GM21786 (cell line): Measurements from ENCODE around the gene MYO1D.

Experiments used
- ATAC-seq: cut with Tn5 transposase; IDR thresholded peaks from one replicate; pipeline ENCODE4 v1.9.1; 2021; ENCODE audit not compliant: unreplicated experiment

The MYO1D gene

DNA sequence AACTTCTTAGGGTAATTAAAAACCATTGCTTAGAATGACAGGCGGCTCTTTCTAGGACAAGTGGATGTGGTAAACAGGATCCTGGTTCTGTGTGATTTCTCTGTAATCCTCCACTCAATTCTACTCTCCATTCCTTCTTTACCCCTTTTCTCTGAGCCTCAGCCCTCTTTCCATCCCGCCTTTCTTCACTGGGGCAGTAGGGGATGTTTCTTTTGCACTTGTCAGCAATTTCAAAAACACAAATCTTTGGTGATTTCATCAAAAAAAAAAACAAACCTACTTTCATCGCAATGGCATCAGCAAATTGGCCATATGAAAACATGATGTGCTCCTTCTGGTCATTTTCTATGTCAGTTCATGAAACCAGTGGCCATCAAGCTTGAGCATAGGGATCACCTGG is 285.5 kb downstream of the MYO1D start:
- ATAC-seq: no peak

DNA sequence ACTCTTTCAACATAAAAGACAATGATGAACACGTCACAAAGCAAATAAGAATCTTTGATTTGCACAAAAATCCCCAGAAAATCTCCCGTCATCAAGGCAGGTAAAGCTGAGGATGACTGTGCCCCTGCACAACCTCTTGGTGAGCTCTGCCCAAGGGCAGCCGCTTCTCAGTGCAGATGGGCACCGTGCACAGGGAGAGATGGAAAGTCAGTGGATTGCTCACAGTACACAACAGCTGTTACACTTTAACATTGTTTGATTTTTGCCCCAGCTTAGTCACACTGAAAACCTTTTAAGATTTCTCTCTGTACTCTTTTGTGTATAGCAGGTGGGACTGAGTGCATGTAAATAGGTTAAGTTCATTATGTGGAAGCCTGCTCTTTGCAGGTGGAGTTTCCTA is 285.9 kb downstream of the MYO1D start:
- no peak for ATAC-seq

- no peak for ATAC-seq
Observed at GRCh38 chr17:32588982-32589381, 287.9 kb downstream of the MYO1D start.

DNA sequence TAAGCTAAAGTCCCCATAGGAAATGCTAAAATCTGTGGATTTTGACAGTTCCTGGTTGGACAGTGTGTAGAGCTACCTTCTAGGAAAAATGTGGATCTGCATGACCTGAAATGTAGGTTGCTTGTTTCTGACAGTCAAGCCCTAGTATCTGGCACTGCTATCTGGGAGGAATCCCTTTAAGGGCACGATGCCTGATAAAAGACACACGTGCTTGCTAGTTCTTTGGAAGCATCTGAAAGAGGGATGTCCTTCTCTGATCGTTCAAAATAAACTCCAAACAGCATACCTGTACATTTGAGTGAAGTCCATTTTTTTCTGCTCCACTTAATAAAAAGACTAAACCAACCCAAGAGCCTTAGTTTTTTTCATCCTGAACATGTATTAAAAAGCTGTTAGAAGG is 288.8 kb downstream of the MYO1D start:
- ATAC-seq: no peak

GRCh38 chr17:32586666-32587065 is 290.3 kb downstream of the MYO1D start:
- ATAC-seq: no peak

DNA sequence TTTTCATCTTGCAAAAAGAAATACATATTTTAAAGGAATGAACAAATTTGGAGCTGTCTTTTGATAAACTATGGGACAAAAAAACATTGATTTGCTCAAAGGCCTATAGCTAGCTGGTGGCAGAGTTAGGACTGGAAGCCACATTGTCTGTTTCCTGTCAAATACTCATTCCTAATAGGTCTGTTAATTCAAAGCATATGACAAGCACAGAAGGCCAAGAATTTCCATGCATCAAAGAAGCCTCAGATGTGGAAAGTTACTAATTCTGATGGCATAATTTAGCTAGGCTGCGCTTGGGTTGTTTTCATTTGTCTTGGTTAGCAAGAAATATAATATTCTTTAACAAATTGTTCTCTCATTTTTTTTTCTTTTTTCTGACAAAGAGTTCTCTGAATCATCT is 292.1 kb downstream of the MYO1D start:
- no peak for ATAC-seq

DNA sequence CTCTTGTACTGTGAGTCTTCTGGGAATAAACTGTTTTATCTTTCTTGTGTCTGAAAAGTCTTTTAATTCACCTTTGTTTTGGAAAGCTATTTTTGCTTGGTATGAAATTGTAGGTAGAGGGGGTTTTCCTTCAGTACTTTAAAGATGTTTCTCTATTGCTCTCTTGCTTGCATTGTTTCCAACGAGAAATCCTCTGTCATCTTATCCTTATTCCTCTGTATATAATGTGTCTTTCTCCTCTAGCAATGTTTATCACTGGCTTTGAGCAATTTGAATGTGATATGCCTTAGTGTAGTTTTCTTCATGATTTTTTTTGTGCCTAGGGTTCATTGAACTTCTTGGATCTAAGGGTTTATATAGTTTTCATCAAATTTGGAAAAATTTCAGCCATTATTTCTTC is 293.9 kb downstream of the MYO1D start:
- no peak for ATAC-seq

DNA sequence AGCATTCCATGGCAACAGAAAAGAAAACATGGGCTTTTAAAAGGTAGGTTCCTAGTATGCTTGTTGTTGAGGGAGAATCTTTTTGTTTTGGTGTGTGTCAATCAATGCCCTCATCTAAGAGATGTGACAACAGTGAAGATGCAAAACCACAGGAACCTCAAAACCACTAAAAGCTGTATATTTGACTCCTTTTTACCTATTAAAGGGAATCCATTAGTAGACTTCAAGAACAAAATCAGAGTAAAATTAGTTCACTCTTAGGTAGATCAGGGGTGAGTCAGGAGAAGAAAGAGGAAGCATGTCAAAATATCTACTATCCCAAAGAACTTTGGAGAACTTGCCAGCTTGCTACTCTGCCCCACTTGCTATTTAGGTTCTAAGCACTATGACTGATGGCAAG is 301.1 kb downstream of the MYO1D start:
- no peak for ATAC-seq

GRCh38 chr17:32570081-32570396 is 306.9 kb downstream of the MYO1D start:
- ATAC-seq: no peak

- peak; percentile 48 for ATAC-seq
Observed at GRCh38 chr17:32569171-32570080, 307.5 kb downstream of the MYO1D start.

DNA sequence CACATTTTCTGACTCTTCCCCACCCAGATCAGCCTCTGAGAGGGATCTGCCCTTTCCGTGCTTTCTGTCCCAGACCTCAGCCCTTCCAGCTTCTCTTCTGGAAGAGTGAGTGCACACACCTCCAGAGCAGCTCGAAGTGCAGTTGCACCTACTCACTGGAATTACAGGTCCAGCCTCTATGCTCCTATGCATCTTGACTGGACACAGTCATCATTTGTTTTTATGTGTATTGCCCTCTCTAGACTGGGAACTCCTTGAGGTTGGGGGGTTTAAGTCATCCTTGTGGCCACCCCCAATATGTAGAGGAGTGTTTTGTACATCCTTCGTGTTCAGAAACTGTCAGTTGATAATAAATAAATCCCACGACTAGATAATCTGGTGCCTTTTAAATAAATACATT is 308.2 kb downstream of the MYO1D start:
- no peak for ATAC-seq

GRCh38 chr17:32567511-32567910 is 309.4 kb downstream of the MYO1D start:
- no peak for ATAC-seq

DNA sequence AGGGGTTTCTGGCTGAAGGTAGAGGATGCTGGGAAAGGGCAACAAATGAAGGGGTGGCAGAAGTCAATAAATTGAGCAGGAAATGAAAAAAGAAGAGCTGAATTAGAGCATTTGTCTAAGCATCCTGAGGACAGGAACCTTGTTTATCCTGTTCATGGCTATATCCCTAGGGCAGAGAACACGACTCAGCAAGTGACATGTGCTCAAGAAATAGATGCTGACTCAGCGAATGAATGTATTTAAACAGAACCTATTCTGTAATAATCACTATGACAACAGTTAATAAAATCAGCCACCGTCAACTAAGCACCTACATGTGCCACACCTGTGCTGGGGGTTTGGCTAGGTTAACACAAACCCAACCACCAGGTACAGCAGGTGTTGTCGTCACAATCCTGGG is 309.8 kb downstream of the MYO1D start:
- ATAC-seq: no peak

DNA sequence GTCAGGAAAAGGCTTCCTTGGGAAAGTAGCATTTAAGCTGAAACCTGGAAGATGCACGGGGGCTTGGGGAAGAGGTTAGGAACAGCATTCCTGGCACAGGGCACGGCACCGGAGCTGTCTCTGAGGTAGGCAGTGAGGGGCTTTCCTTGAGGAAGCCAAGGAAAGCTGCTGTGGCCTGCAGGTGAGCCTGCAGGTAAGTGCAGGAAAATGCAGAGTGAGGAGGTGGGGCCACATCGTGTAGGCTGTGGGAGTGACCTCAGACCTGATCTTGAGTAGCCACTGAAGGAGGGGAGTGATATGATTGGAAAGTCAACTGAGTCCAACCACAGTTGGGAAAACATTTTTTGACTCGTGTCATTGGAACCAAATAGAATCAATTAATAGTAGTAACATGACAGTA is 310.6 kb downstream of the MYO1D start:
- ATAC-seq: no peak

DNA sequence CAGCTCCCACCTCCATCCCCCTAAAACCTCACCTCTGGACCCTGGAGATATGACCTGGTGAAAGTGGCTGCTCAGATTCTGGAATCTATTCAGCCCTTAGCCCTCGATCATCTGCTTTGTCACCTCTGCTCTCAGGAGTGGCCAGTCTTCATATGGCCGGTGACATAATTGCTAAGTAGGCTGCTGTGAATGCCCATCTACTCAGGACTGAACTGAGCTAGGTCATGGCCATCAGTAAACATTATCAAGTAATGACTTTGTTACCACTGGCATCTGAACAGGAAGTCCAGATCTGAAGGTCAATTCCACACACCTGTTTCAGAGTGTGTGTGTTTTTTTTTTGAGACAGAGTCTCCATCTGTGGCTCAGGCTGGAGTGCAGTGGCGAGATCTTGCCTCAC is 311.5 kb downstream of the MYO1D start:
- ATAC-seq: no peak

DNA sequence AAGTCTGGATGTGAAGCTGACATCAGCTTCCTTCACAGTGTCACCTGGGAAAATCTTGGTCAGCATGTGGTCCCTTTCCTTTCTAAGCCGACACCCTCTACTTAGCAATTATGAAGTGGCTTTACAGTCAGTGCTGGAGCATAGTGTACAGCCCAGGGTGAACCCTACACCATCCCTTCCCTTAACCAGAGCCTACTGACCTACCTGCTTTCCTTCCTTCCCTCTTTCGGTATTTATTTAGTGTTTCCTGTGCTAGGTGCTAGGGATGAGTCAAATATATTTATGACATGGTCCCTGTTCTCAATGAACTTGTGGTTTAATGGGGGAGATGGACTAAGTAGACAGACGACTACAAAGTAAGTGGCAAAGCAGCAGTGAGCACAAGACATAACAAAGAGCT is 312.6 kb downstream of the MYO1D start:
- ATAC-seq: no peak

DNA sequence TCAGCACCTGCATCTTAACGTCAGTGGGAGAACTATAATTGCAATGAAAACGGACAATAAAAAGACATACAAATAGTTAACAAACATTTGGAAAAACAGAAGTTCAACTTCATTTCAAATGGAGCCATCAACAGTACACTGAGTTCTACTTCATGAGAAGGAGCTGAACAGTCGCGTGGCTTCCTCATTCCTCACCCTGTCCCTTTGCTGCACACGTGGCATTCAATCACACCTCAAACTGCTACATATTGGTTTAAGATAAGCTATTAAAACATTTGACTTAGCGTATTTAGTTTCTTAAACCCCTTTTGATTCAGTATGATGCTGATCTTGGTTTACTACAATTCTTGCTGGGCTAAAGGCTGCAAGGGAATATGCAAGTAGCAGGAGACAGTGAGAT is 313.3 kb downstream of the MYO1D start:
- ATAC-seq: no peak

DNA sequence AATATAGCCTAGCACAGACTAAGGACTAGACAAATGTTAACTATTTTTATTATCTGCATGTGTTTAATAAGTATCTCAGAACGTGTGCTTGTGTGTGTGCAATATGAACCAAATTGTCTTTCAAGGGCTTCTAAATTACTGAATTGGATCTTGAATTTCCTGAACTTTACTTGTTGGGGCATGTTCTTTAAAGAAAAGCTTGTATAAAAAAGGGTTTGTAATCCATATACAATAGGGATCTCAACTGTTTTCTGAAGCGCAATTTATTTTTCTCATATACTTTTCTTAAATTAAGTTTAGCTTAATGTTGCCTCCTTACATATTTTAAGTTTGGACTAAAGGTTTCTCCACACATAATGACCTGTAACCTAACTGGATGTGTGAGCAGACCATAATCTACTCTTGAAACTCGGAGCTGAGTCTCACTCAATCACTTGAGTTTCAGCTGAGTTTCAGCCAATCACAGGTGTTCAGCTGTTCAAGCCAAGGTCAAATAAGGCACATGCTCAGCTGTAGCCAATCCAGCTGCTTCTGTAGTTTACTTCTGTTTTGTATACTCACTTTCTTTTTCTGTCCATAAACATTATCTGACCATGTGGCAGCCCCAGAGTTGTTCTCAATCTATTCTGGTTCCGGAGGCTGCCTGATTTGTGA is 317.8 kb downstream of the MYO1D start:
- ATAC-seq: peak; percentile 71

DNA sequence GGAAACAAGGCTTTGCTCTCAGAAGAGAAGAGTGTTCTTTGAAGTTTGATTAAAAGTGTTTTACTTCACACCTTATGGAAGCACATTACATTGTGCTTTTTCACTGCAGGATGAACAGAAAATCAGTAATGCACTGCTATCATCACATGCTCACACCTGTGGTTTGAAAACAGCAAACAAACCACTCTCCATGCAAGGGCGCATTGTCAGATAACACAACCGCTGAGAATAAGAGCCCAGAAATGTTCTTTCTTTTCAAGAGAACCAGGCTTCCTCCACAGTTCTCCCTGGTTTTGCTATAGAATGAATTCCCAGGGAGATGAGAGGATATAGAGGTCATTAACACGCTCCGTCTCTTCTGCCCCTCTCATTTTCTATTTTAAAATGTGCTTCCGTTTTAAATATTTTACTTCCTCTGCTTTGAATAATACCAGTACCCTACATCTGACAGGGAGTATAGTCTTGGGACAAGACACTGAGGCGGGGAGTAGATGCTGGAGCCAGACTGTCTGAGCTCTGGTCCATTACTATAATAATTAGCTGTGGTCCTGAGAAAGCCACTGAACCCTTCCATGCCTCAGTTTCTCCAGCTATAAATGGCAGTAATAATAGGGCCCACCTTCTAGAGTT is 318.5 kb downstream of the MYO1D start:
- ATAC-seq: no peak

- ATAC-seq: no peak
Observed at GRCh38 chr17:32555611-32556310, 321.2 kb downstream of the MYO1D start.

DNA sequence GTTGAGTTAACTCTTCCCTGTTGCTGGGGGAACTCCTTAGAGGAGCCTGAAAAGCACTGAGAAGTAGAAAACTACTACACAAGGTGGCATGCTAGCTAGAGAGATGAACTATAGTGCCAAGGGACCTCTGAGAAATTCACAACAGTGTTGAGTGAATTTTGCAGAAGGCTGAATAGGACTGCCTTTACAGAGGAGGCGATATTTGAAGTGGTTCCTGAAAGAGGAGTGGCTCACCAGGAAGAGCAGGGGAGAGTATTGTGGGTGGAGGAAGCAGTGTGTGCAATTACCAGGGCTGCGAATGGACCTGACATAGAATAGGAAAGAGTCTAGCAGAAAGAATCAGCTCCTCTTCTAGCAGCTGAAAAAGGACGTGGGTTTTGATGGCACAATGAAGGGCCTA is 323.8 kb downstream of the MYO1D start:
- ATAC-seq: no peak

- ATAC-seq: no peak
Observed at GRCh38 chr17:32552280-32552679, 324.6 kb downstream of the MYO1D start.
